GM19328 (cell line): ENCODE results near the gene FOXN4.

Source experiments
- ATAC-seq: cut with Tn5 transposase; IDR thresholded peaks from one replicate; pipeline ENCODE4 v1.9.1; 2021; ENCODE audit warnings: mild to moderate bottlenecking, moderate library complexity; ENCODE audit not compliant: unreplicated experiment

FOXN4 gene

DNA sequence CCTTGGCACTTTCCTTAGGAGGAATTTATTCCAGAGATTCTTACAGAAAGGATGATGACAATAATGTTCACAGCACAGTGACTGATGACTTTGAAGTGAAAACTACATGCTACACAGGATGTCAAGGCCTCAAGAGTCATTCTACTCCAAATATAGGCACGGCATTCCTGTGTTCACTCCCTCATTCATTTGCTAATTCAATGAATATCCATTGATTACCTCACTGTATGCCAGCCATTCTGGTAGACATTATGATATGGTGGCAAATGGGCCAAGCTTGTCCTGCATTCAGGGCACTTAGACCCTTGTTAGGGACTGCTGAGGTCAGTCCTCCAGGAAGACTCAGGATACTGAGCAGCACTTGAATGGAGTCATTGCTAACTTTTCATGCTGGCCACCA is 48.0 kb downstream of the FOXN4 start:
- ATAC-seq: no peak

DNA sequence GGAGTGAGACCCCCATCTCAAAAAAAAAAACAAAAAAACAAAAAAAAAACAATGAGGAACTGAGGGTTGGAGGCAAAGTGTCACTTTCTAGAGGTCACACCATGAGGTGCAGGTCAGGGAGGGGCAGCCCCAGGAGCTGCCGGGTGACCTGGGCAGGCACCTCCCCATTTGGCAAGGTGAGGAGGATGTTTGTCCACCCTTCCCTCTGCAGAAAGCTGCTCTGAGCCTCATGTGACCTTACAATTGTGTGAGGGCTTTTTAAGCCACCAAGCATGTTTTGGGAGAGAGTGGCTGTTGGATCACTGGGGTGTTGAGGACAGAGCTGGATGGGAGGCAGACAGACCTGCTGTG is 49.6 kb downstream of the FOXN4 start:
- no peak for ATAC-seq

DNA sequence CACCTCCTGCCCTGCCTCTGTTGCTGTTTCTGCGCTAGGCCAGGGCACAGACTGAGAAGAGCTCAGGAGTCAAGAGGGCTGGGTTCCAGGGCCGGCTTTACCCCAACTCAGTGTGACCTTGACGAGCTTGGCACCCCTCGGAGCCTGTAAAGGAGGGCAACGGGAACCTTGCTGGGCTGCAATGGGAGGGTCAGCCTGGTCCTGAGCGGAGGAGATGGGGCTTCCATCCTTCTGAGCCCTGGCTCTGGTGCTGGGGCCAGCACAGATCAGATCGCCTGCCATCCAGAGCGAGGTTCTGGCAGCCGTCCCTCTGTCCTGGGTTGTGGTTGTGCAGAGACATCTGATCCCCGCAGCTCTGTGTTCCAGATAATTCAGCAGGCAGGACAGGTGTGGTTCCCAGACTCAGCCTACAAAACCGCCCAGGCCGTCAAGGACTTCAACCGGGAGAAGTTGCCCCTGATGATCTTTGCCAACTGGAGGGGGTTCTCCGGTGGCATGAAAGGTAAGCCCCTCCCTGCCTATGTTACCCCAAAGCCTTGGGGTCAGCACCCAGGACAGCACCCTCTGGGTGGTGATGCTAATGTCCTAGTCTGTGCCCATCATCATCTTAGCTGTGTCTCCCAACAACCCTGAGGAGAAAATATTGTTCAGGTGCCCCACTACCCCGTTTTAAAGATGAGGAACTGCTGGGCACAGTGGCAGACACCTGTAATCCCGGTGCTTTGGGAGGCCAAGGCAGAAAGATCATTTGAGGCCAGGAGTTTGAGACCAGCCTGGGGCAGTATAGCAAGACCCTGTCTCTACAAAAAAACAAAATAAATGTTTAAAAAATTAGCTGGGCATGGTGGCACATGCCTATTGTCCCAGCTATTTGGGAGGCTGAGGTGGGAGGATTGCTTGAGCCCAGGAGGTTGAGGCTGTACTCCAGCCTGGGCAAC is 50.2 kb downstream of the FOXN4 start:
- no peak for ATAC-seq

DNA sequence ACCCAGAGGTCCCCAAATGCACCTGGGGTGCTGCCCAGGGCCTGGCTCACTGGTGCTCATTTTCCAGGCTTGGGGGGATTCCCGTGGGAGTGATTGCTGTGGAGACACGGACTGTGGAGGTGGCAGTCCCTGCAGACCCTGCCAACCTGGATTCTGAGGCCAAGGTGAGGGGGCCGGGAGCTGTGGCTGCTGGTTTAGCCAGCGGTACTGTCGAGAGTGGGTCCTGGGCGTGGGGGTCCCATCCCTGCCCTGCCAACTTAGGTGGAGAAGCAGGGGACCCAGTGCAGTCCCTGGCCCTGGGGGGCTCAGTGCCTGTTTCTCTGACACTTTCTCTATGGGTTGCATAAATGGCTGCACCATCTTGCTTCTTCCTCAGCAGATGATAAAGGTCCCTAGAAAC is 50.9 kb downstream of the FOXN4 start:
- ATAC-seq: no peak

DNA sequence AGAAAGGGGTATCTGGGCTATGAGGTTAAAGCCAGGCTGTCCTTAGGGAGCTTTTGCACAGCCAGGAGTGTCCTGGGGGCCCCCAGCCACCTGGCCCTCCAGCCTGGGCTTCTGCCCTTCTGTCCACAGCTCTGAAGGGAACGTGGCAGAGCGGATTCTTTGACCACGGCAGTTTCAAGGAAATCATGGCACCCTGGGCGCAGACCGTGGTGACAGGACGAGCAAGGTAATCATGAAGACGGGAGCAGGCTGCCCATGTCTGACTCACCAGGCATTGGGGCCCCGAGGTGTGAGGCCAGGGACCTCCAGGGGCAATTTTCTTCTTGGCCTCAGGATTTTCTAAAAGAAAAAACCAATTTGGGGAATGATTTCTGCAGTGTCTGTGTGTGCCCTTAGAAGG is 53.1 kb downstream of the FOXN4 start:
- ATAC-seq: no peak

DNA sequence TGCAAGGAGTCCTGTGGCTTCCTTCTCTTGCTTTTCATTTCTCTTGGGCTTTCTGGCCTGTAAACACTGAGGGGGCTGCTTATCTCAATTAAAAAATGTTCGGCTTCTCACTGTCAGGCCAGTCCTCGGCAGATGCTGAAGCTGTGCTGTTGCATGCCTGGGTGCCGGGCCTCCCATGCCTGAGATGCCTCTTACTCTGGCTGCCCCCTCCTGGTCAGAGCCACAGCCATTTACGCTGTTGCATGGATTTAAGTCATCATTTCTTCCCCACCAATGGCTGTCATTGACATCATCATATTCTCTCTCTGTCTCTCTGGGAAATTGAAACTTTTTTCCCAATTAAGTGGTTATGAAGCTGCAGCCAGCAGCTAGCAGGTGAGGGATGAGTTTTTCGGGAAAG is 53.7 kb downstream of the FOXN4 start:
- no peak for ATAC-seq

DNA sequence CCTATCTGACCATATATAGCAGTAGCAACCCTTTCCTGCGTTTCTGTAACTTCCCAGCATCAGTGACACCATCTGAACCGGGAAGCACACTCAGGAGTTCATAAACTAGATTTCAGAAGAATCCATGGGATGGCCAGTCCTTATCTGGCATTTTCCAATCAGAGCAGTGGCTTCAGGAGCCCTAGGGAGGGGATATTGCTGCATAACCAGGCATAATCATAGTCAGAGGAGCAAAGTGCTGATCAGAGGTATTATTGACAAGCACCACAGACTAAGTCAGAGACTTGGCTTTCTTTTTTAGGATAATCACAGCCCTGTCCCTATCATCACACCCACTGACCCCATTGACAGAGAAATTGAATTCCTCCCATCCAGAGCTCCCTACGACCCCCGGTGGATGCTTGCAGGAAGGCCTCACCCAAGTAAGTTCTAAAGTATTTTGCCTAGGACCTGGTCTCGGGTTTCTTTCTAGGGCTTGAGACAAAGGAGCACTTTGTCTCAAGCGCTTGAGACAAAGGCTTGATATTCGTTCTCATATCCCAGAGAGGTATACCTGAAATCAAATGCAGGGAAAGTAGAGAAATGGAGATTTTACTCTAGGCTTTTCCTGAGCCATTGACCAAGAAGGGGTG is 55.1 kb downstream of the FOXN4 start:
- no peak for ATAC-seq

DNA sequence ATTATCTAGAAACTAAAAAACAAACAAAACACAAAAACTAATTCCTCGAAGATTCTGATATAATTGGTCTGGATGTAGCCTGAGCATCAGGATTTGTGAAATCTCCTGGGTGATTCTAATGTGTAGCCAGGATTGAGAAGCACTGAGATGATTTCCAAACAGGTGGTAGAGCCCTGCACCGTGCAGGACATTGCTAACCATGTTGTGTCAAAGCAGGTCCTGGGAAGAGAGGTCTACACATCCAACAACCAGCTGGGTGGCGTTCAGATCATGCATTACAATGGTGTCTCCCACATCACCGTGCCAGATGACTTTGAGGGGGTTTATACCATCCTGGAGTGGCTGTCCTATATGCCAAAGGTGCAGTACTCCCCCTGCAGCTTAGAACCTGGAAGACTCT is 56.3 kb downstream of the FOXN4 start:
- ATAC-seq: no peak

DNA sequence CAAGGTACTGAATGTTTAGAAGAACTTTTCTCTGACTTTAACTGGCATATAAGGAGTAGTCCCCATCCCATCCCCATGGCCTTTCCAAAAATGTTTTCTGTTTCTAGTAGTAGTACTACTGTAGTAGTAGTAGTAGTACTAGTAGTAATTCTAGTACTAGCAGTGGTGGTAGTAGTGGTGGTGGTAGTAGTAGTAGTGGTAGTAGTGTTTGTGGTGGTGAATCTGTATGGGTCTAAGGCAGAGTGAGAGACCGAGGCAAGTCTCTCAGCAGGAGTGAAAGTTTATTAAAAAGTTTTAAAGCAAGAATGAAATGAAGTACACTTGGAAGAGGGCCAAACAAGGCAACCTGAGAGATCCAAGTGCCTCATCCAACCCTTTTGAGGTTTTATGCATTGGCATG is 58.6 kb downstream of the FOXN4 start:
- no peak for ATAC-seq

DNA sequence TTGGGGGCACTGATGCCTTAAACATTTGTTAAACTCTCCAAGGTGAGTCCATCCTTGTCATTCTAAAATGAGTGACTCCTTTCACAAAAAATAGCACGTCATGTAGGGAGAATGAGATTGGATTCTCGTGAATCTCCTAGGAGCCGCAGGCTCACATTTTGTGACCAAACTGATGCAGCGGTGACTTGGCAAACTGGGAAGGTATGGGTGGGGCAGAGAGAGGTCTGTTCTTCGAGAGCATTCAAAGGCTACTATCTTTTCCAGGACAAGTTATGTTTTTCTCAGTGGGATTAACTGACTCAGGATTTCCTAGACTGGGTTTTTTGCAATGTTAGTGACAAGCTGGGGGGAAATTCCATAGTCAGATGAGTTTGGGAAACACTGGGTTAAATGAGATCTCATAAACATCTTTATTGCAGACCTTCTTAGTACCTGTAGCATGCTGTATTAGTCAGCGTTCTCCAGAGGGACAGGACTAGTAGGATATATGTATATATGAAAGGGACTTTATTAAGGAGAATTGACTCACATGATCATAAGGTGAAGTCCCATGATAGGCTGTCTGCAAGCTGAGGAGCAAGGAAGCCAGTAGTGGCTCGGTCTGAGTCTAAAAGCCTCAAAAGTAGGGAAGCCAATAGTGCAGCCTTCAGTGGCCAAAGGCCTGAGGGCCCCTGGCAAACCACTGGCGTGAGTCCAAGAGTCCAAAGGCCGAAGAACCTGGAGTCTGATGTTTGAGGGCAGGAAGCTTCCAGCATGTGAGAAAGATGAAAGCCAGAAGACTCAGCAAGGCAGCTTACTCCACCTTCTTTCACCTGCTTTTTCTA is 61.0 kb downstream of the FOXN4 start:
- no peak for ATAC-seq

DNA sequence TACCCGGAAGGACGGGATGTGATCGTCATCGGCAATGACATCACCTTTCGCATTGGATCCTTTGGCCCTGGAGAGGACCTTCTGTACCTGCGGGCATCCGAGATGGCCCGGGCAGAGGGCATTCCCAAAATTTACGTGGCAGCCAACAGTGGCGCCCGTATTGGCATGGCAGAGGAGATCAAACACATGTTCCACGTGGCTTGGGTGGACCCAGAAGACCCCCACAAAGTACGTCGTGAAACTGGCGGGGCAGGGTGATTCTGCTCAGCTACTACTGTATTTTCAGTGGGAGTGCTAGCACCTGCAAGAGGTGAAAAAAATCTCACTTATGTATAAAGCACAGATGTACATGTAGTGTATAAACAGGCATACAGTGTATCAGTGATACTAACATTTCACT is 62.9 kb downstream of the FOXN4 start:
- no peak for ATAC-seq

DNA sequence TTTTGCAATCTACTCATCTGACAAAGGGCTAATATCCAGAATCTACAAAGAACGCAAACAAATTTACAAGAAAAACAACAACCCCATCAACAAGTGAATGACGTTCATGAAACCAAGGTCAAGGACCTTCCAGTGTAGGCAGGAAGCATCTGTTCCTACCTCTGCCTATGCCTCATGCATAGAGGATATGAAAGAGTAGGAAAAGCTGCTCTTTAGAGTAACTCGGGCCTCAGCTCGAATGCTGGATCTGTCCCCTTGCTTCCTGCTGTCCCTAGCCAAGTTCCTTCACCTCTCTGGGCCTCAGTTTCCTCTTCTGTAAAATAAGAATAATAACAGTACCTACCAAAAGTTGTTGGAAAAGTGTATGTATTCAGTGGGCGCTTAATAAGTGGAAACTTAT is 65.0 kb downstream of the FOXN4 start:
- ATAC-seq: no peak

DNA sequence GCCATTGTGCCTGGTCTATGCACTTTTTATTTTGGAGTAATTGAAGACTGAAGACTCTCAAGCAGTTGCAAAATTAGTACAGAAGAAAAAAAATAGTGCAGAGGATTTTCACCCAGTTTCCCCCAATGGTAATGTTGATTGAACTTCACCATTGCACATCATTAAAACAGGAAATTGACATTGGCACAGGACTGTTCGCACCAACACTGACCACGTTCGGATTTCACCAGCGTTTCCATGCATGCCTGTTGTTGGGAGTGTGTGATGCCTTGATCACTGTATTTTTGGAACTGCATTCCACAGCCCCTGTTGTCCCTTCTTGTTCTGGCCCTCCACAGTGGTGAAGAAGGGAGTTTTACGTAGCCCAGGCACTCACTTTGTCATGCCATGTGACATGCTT is 67.1 kb downstream of the FOXN4 start:
- no peak for ATAC-seq

DNA sequence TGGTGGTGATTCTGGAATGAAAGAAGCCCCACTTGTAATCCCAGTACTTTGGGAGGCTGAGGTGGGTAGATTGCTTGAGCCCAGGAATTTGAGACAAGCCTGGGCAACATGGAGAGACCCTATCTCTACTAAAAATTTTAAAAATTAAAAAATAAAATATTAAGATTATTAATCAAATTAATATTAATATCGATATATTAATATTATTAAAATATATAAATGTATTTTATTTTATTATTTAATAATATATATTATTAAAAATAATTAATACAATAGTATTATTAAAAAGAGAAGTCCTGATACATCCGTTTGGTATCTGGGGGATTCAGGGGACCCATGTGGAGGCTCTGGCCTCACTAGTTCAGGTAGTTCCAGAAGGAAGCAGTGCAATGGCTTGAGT is 68.7 kb downstream of the FOXN4 start:
- no peak for ATAC-seq

DNA sequence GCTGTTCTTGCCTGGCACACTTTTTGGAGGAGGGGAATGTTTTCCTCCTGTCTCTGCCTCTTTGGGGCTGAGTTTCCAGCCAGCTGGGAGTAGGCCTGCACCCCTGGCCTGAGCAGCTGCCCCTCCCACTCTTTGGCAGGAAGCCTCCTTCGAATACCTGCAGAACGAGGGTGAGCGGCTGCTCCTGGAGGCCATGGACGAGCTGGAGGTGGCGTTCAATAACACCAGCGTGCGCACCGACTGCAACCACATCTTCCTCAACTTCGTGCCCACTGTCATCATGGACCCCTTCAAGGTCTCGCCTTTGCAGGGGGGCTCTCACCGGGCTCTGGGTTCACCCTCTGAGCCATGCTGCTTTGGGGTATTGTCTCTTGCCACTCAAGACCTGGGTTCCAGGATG is 69.4 kb downstream of the FOXN4 start:
- no peak for ATAC-seq

DNA sequence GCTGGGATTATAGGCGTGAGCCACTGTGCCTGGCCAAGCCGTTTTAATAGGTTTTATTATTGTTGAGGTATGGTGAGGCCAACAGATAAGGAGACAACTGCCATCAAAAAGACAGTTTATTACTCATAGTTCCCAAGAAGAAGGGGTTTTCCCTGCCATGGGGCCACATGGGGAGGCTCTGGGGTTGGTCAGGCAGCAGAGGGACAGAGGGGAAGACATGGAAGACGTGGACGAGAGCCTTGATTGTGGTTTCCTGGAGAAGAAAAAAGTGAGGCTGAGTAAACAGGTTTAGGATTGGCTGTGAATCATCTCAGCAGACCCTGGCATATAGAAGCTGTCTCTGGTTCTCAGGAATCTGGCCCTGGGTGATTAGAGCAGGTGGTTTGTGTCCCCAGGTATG is 69.9 kb downstream of the FOXN4 start:
- ATAC-seq: no peak

DNA sequence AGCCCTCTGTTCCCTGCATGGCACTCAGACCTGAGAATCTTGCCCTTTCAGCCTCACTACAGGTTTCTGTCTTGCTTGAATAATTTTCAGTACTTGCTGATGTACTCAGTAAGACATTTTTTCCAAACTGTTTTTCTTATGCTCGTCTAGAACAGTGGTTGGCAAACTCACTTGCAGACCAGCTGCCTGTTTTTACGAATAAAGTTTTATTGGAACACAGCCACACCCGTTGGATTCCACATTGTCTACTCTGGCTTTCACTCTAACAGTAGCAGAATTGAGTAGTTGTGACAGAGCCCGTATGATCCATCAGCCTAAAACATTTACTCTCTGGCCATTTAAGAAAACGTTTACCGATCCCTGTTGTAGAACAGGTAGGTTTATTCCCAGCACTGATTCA is 72.8 kb downstream of the FOXN4 start:
- no peak for ATAC-seq

DNA sequence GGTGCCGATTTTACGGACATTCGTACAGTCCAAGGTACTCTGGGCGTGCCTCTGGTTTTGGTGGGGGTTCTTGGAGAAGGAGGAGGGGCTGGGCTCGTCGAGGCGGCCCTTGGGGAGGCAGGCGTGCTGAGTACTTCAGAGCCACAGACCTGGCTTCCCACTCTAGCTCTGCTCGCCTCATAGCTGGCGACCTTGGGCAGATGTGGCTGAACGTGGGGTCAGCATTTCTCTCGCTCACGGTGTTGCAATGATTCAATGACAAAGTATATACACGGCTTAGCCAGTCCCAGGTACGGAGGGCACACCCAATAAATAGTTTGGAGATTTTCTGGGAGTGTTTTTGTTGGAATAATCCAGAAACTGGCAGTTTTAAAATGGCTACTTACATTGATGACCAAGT is 75.1 kb downstream of the FOXN4 start:
- ATAC-seq: no peak

DNA sequence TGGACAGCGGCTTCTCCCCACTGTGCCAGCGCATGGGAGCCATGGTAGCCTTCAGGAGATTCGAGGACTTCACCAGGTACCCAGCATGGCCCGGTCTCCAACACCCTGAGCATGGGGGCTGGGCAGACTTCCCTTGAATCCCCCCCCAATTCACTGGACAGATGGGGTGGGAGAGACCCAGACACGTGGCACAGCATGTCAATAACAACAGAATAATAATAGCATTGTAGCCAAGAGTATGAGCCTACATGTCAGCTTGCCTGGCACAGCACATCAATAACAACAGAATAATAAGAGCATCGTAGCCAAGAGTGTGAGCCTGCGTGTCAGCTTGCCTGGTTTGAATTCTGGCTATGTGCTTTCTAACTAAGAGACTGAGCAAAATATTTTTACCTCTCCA is 76.4 kb downstream of the FOXN4 start:
- no peak for ATAC-seq

DNA sequence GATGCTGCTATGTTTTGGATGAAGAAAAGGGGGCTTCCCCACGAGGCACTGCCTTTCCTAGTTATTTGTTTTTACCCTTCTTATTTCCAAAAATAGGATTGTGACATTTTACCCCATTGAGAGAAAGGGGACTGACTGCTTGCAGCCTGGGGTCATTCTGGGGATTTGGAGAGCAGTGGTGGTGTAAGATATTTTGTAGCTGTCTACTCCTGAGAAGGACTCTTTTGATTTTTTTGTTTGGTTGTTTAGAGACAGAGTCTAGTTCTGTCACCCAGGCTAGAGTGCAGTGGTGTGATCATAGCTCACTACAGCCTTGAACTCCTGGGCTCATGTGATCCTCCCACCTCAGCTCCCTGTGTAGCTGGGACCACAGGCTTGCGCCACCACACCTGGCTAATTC is 78.9 kb downstream of the FOXN4 start:
- no peak for ATAC-seq

DNA sequence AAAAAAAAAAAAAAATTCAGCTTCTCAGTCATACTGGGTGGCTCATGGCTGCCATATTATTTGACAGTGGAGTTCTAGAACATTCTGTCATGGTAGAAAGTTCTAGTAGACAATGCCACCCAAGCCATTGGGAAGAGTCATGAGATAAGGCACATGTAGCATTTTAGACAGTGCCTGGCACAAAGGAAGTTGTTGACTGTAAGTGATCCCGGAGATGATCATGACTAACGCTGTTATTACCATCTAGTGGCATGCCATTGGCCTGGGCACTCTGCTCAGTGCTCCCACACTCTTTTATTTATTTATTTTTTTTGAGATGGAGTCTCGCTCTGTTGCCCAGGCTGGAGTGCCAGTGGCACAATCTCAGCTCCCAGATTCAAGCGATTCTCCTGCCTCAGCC is 80.4 kb downstream of the FOXN4 start:
- ATAC-seq: no peak
